Measurements from ENCODE around the gene METTL23. TPM values are rescaled to one million over a fixed set of nuclear protein-coding genes. Genes with fewer than 3 reads are reported as not detected.
"Not testable (repeated sequence)": the region's sequence is repeated elsewhere in the genome, so short reads cannot be mapped to it uniquely, and the experiment has no call there.

The METTL23 gene
- polyA plus RNA-seq, 10 donors: 20.6 to 26.1 (median 21.3) TPM

- no peak for DNase-seq
These were observed 35.1 kb upstream of the METTL23 start for GRCh38 chr17:76691379-76692191.

GRCh38 chr17:76695059-76695831 is 31.4 kb upstream of the METTL23 start:
- no peak for DNase-seq

- peak in 1 of 3 donors; percentile 64 for DNase-seq
These were observed 29.6 kb upstream of the METTL23 start for GRCh38 chr17:76696763-76697701.

- DNase-seq: no peak
These were observed 28.8 kb upstream of the METTL23 start for GRCh38 chr17:76697702-76698465.

- DNase-seq: not testable (repeated sequence)
These were observed 28.1 kb upstream of the METTL23 start for GRCh38 chr17:76698466-76698977.

GRCh38 chr17:76700270-76700616 is 26.4 kb upstream of the METTL23 start:
- DNase-seq: peak in 1 of 3 donors; percentile 85

GRCh38 chr17:76700617-76701470 is 25.8 kb upstream of the METTL23 start:
- peak; percentile 77 to 94 (median 87) for DNase-seq

GRCh38 chr17:76701471-76701967 is 25.1 kb upstream of the METTL23 start:
- DNase-seq: no peak

- DNase-seq: no peak
These were observed 24.6 kb upstream of the METTL23 start for GRCh38 chr17:76702076-76702475.

- no peak for DNase-seq
These were observed 23.6 kb upstream of the METTL23 start for GRCh38 chr17:76702941-76703637.

GRCh38 chr17:76704805-76705204 is 21.8 kb upstream of the METTL23 start:
- no peak for DNase-seq

GRCh38 chr17:76706817-76707216 is 19.8 kb upstream of the METTL23 start:
- no peak for DNase-seq

- peak in 2 of 3 donors; percentile 63 to 81 for DNase-seq
These were observed 18.4 kb upstream of the METTL23 start for GRCh38 chr17:76707985-76708807.

GRCh38 chr17:76709077-76709950 is 17.3 kb upstream of the METTL23 start:
- peak; percentile 79 to 97 (median 89) for DNase-seq

GRCh38 chr17:76709951-76710862 is 16.4 kb upstream of the METTL23 start:
- peak in 1 of 3 donors; percentile 76 for DNase-seq
